Middle frontal gyrus (tissue), 1 donor: ENCODE results near the gene GFRA1.

Experiments used
- DNase-seq: peaks from one replicate; pipeline ENCODE4 v3.0.0-alpha.2; 2015; ENCODE audit warnings: low spot score; ENCODE audit errors: extremely low spot score

Gene GFRA1

GRCh38 chr10:116163333-116164131, 109.5 kb downstream of the GFRA1 start:
- DNase-seq = no peak

DNA sequence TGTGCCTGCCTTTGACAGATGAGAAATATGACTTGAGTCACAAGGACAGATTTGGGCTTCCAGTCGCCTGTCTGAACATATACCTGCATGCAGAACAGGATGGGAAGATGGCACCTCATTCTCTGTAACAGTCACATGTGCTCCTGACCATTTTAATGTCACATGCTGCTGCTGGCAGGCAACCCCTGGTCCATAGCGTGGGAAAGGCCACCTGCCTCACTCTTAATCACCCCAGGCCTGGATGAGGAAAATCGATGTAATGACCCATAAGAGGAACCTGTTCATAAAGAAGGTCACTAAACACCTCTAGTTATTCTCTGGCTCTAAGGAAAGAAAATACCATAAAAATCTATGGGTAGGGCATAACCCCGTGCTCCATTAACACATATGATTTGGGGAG, 110.2 kb downstream of the GFRA1 start:
- DNase-seq = no peak

DNA sequence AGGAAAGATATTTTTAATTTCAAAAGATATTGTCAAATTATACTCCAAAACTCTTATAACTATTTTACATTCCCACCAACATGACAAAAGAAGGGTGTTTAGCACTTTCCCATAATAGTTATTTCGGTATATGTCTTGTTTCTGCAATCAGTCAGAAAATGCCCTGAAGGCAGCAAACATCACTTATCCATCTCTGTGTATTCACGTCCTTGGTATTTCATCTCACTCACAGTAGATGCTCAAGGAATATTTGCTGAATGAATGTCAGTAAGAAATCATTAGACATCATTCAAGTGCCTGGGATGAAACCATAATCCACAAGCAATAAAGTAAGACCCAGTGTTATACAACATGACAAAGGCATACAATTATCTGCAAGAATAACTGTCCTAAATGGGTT, 112.7 kb downstream of the GFRA1 start:
- DNase-seq = no peak

GRCh38 chr10:116159197-116159596, 113.8 kb downstream of the GFRA1 start:
- no peak for DNase-seq

- DNase-seq = no peak
Measured at GRCh38 chr10:116158036-116158435, 115.0 kb downstream of the GFRA1 start.

DNA sequence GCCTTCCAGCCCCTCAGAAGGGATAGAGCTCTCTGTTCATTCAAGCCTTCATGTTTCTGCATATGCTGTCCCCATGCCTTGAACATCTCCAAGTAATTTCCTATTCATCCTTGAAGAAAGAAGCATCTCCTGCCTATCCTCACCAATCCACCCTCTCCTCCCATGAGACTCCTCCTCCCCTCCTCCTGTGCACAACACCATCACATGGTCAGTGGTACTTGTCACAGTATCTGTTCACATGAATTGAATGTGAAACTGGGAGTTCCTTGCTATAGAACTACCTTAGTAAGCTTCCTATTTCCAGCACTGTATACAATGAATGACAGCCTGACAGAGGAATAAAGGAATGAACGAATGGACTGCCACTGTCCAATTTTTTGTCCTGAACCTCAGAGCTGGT, 115.5 kb downstream of the GFRA1 start:
- DNase-seq = no peak

DNA sequence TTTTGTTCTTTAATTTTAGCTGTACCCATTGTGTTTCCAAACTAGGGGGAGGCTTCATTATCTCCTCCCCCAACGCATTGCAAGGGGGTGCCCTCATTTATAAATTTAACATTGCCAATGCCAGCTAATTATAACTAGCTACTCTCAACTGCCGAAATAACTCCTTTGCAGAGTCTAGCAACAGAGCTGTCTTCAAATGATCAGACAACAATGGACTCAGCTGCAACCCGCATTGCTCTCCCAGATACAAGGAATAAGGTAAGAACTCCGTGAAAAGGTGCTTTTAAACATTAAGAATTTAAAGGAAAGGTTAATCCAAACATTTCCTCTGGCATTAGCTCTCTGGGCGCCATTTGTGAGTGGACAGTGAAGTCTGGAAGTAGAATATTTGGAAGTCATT, 116.2 kb downstream of the GFRA1 start:
- DNase-seq = no peak

DNA sequence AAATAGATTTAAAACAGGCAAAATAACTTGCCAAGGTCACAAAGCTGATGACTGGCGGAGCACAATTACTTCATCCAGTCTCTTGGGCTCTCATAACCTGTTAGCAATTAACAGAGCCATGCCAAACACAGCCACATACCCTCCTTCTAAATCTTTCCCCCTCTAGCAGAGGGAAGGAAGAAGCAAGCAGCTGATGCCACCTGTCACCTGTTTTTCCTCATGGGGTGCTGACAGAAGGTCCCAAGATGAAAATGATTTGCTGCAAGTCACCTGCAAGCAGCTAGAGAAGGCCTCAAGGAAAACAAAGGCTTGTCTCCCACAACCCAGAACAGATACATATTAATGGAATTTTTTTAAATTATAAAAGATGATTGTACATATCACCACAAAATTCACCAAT, 117.8 kb downstream of the GFRA1 start:
- DNase-seq = no peak

GRCh38 chr10:116154651-116155050, 118.4 kb downstream of the GFRA1 start:
- no peak for DNase-seq

DNA sequence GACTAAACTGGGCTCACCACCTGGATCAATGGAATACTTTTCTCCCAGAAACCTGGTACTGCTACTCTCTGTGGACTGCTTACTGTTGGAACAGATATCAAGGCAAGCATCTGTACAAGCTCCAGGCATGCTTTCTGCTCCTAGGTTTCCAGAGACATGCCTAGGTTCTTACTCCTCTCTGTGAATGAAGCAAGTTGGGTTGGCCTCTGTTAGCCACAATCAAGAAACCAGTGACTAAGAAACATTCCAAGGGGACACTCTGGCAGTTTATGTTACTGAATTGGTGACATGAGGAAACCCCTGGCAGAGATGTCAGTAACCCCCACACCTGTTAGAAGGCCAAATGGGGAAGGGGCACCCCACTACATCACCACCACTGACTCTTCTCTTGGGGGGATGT, 121.9 kb downstream of the GFRA1 start:
- no peak for DNase-seq

- no peak for DNase-seq
Measured at GRCh38 chr10:116150606-116151005, 122.4 kb downstream of the GFRA1 start.

DNA sequence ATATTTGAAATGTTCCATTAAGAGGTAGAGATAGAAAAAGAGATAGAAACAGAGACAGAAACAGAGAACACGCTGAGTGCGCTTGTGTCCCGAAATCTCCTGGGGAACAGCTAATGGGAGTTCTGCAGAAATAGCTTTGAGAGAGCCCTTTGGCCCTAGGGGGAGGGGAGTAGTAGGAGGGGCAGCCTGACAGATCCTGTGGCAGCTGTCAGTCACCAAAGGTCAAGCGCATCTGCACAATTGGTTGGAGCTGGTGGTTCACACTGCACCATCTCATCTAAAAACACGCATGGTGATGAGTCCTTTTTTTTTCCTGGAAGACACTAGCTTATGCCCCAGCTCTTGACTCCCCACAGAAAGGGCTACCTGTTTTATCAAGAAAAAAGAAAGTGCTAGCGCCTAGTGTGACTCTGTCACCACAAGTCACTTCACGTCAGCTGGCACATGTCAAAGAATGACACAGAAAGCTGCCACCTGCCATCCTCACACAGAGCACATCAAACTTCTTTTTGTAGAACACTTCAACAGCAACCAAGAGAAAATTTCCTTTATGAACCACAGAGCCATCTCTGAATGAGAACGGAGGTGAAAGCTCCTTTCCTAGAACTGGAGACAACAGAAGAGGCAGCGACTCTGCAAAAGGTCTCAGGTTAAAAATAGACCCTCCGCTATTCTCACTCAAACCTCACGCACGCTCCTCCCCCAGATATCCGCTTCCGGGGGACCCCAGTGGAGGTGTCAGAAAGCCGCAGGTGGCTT, 125.7 kb downstream of the GFRA1 start:
- DNase-seq = no peak

DNA sequence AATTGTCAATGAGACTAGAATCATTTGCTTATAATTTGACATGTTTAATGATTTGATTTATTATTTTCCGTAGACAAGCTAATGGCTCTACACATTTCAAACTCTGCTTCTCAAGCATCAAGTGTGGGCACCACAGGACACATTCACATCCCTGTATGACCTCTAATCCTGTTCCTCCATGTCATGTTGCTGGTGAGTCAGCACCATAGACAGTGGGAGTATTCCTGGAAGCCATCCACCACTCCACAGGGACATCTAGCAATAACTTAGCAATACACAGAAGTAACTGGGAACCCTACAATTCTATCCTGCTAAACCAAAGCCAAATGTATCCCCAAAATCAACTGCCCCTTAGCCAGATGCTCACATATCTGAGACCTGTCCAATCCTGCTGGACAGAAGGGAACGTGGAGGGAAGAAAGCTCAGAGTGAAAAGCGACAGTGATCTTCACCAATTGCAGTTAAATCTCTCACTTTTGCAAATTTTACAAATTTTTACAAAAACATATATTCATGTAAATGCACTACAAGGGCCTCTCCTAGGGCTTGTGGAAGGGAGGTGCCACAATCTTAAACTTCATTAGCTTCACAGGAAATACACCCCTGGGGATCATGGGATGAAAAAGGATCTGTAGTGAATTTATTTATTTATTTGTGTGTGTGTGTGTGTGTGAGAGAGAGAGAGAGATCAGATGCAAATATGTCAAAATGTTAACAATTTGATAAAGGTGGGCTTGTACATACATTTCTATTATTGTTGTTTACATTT, 126.5 kb downstream of the GFRA1 start:
- DNase-seq = no peak

DNA sequence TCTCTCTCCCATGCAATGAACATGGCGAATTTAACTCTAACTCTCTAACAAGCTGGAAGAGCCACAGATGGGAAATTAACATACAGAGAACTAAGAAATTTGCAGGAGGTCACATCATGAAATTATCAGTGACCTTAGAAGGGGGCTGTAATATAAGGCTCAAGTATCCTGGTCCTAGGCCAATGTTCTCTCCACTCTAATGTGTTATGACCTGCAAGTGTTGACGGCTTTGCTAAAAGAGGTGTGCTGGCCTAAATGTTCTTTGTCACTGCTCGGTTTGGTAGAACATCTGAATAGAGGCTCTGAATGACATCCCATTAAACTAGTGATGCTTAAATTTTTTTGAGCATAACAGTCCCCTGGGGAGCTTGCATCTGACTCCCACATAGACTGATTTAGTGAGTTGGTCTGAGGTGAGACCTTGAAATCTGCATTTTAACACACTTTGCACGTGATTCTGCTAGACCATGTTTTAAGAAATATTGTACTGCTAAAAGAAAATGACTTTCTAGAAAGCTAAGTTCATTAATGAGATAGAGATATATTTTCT, 129.3 kb downstream of the GFRA1 start:
- no peak for DNase-seq

GRCh38 chr10:116141855-116142254, 131.2 kb downstream of the GFRA1 start:
- DNase-seq = no peak

DNA sequence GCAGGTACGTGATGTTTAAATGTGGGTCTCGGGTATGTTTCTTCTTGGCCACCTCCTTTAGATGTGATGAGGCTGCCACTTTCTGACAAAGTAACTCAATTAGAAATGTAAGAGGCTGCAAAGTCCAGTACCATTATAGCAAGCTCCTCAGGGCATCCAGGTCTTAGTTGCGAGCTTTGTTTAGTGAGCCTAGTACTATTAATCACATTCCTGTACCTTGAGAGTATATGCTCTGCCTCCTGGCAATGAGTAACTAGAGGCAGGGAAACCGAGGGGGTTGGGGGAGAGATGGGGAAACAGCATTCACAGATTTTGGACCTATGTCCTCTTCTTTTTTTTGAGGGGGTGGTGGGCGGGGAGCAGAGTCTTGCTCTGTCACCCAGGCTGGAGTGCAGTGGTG, 131.8 kb downstream of the GFRA1 start:
- no peak for DNase-seq

DNA sequence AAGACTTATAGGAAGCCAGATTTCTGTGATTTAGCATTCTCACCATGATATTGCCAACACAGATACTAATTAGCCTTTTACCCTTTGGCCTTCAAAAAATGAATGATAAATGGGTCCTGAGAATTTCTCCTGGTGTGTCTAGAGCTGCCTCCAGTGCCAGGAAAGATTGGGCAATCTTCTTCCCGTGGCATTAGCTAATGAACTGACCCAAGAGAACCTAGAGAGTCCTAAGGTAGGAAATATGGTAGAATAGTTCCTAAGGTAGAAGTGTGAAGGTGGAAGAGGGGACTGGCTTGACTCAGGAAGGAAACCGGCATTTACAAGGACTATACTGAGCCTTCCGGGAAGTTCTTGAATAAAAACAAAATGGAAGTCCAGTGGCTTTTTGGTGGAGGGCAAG, 133.1 kb downstream of the GFRA1 start:
- DNase-seq = no peak

GRCh38 chr10:116138897-116139296, 134.1 kb downstream of the GFRA1 start:
- no peak for DNase-seq

DNA sequence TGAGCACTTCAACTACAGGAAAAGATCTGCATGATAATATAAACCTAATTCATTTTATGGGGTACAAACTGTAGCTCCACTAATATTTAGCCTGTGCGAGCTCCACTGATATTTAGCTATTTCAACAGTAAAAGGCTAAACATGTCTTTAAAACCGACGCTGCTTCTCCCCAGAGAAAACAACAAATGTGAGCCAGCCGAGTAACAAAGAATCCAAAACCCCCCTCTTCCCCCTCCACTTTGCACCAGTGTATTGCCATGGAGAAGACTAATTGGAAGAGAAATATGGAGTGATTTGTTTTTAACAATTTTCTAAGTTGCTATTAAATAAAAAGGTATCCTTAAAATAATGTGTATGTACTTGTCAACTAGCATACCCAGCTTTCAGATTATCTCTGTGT, 136.7 kb downstream of the GFRA1 start:
- no peak for DNase-seq

DNA sequence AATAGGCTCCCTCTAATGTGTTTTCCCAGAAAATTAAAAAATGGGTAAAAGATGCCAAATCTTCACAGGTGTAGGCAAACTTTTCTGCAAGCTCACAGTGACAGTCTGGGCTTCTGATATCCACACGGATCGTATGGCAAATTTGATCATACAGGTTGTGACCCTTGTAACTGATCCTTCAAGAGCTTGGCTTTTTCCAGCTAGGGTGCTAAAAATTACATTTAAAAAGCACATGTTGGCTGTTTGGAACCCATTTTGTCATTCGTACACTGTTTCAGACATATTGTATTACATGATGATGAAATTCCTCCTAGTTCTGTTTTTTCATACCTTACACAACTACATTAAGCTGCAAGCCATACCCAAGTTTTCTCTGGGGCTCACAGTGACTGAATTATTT, 138.7 kb downstream of the GFRA1 start:
- no peak for DNase-seq

GRCh38 chr10:116133634-116134033, 139.4 kb downstream of the GFRA1 start:
- DNase-seq = no peak
